ENCODE data around the gene ESYT1.
A peak's percentile ranks its signal among the peaks of the same experiment; 100 is the strongest.

ESYT1 gene

DNA sequence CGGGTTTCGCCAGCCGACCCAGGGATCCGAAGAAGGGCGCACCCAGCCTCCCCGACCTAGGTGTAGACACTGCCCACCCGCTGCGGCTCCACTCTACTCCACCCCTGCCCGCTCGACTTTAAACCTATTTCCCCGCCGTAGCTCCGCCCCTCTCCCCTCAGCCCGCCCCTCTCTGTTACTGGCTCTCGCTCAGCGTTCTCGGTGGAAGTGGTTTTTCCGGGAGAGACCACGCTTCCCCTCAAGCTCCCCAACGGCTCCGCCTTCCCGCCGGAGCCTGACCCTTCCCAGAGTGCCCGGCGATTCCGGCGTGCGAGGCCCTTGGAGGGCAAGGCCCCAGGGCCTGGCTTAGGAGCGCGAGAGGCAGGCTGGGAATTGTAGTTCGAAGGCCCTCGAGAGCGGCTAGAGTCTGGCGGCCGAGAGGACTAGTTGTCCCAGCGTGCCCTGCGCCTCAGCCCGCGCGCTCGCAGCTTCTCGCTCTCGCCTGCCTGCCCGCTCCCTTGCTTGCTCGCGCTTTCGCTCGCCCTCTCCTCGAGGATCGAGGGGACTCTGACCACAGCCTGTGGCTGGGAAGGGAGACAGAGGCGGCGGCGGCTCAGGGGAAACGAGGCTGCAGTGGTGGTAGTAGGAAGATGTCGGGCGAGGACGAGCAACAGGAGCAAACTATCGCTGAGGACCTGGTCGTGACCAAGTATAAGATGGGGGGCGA lies 23.8 kb upstream of the ESYT1 start, which contains the start of gene PA2G4:
PA2G4 (plus strand) TSS at position 451 of the 706 bp plus-strand sequence; CDS start at position 630, 179 bp downstream.
- DNase-seq = peak; percentile 99

DNA sequence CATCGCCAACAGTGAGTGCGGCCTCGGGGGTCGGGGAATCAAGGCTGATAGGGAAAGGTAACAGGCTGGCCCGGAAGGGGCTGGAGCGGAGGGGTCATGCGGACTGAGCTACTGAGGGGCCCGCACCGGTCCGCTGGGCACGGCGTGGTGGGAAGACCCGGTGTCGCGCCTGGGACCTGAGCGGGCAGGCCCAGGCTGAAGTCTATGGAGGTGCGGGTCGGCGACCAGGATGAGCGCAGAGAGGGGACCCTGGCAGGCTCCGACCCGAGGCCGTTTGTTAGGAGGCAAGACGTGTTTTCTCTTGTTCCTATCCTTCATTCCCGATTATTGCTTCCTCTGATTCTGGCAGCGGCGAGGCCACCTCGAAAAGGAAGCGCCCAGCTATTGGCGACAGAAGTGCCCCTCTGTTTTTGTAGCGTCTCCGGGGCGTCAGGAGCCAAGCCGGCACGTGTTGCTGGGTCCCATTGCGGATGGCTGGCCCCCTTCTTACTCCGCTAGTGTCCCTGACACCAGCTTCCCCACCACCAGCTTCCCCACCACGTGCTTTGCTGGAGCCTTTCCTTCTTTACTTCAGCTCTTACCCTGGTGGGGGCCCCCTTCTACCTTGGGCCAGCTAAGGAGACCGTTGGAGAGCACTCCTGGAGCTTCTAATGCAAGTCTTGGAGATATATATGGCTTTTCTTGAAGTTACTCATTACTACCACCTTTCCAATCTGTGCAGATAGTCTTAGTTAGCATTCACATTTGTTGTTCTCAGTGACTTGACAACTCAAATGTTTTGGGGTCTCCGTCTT lies 23.1 kb upstream of the ESYT1 start:
- DNase-seq = peak; percentile 59

DNA sequence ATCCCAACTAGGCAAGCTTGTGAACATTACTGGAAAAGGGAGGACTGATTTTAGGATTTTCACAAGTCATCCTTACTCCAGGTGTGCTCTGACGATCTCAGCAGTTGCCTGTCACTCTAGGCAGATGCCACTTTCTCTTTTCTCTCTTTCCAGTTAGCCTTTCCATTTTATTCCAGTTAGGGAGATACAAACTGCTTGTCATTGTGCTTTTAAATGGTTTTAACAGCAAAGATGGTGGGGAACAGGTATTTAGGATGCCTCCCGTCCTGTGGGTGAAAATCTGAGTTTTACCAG lies 22.5 kb upstream of the ESYT1 start:
- DNase-seq = no peak

DNA sequence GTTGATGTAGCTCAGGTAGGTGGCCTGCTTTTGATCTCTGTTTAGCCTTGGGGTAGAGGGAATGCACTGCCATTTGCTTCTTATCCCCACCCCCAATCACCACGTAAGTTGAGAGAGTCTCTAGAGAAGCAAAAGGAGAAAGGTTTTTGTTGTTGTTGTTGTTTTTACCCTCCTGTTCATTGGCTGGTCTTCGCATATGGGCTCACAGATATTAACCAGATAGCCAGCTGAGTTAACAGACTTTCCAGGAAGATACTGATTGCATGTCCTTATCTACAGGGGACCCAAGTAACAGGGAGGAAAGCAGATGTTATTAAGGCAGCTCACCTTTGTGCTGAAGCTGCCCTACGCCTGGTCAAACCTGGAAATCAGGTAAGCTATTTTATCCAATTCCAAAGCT lies 20.8 kb upstream of the ESYT1 start:
- DNase-seq = peak; percentile 69

DNA sequence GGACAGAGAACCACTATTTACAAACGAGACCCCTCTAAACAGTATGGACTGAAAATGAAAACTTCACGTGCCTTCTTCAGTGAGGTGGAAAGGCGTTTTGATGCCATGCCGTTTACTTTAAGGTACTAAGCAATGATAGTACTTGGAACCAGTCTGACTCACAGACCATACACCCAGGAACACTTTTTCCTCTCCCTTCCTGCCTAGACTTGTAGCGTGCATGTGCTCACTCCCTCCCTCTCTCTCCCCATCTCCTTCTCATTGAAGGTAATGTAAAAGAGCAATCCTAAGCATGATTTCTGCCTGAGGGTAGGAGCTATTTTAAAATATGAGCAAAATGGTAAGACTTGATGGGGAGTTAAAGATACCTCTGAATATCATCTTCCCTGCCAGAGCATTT lies 17.5 kb upstream of the ESYT1 start:
- DNase-seq = no peak

DNA sequence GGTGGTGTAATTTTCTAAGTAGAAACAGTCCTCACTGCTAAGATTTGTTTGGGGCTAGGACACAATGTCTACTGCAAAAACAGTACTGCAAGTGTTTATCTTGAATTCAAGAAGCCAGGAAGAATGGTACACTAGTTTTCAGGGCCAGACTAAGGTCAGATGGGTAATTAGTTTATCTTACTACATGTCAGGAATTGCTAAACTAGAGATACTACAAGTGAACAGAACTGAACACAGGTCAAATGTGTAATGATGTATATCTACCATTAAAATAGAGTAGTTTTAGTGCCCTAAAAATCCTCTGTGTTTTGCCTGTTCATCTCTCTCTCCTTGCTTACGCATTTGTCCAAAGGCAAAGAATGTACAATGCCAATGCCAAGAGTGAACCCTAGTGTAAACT lies 14.0 kb upstream of the ESYT1 start:
- DNase-seq = no peak

DNA sequence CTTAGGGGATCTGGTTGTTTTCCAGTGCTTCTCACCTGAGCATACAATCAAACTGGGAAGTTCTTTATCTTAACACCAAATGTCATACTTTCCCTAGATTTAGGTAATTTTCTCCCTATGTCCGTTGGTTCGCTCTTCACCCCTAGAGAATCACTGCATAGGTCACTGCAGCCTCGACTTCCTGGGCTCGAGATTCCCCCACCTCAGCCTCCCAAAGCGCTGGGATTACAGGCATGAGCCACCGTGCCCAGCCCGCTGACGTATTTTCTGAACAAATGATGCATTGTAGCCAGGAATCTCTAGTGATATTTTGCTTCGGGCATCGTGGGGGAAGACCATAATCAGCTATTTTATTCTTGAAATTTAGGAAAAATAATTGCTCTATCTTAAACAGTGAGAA lies 12.7 kb upstream of the ESYT1 start:
- DNase-seq = no peak

DNA sequence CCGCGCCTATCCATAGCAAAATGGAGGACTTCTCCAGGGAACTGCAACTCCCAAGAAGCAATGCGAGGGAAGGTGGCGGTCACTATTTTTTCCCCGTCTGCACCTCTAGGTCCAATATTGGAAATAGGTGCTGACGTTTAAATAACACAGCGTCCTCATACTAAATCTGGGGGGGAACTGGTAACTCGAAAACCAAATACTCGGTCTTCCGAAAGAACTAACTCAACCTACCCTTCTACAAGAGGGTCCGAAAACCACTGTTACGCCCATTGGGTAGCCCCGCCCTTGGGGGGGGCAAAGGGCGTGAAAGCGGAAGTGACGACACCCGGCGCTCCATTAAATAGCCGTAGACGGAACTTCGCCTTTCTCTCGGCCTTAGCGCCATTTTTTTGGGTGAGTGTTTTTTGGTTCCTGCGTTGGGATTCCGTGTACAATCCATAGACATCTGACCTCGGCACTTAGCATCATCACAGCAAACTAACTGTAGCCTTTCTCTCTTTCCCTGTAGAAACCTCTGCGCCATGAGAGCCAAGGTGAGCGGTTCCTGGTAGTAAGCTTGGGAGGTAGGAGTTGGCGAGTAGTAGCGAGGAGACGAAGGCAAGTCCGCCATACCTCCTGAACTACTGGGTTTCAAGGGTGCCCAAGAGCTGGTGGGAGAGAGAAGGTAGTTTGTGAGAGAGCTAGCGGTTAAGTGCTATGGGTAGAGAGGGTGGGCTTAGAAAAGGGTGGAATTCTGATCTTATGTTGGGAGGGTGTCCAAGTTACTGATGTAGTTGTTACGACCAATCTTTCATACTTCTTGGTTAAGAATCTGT lies 11.6 kb upstream of the ESYT1 start, which contains the start of gene RPL41:
RPL41 (plus strand) TSS at position 367 of the 815 bp plus-strand sequence.
- peak; percentile 97 for DNase-seq

DNA sequence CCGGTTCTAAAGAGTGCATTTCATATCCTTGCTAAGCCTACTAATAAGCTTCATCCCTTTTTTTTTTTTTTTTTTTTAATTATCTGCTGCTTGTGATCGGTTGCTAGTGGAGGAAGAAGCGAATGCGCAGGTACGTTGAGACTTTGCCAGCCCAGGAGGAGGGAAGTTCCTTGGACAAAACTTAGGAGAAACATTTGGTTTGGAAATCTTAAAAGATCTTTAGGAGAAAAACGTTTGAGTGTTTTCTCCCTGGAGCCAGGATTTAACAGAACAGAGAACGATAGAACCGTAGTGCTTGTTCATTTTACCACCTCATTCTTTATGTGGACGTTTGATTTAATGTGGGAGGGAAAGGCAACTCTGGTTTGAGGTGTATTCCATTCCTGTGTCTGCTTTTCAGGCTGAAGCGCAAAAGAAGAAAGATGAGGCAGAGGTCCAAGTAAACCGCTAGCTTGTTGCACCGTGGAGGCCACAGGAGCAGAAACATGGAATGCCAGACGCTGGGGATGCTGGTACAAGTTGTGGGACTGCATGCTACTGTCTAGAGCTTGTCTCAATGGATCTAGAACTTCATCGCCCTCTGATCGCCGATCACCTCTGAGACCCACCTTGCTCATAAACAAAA lies 10.9 kb upstream of the ESYT1 start:
- peak; percentile 48 for DNase-seq

DNA sequence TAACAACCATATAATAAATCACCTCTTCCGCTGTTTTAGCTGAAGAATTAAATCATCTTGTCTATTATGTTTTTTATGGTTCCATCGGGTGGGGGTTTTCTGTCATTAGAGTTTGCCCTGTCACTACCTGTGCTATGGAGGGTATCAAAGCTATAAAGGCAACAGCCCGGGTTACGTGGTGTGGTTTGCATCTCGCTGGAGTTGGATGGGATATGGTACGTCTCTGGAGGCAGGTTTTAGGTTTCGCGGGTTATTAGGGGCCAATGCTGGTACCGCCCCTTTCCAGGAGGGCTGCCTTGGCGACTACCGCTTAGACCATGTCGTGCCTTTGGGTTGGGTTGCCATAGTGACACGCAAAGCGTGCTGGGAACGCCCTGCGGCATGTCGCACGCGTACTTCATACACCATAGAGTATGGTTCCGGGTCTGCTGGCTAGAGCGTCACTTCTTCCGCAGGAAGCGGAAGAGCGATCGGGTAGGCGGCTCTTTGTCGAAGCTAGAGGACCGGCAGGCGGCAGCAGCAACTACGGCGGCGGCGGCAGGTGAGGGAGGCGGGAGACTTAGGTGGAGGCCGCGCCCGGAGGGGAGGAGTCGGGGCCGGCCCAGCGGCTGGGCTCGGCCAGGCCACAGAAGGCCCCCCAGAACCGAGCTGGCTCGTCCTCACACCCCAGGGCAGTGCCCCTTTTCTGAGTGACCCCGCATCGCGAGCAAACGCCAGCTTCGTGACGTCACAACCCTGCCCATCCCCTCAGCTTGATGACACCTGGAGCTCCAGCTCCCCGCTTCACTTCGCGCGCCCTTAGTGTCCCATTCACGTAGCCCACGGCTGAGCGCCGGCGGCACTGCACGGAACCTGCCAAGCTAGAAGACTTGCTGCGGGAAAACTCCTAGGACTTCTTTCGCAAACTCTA lies 10.0 kb upstream of the ESYT1 start, which contains the start of gene ZC3H10:
ZC3H10 (plus strand) TSS at position 489 of the 910 bp plus-strand sequence. CDS start 2,297 bp downstream, outside the sequence.
- DNase-seq = peak; percentile 99

DNA sequence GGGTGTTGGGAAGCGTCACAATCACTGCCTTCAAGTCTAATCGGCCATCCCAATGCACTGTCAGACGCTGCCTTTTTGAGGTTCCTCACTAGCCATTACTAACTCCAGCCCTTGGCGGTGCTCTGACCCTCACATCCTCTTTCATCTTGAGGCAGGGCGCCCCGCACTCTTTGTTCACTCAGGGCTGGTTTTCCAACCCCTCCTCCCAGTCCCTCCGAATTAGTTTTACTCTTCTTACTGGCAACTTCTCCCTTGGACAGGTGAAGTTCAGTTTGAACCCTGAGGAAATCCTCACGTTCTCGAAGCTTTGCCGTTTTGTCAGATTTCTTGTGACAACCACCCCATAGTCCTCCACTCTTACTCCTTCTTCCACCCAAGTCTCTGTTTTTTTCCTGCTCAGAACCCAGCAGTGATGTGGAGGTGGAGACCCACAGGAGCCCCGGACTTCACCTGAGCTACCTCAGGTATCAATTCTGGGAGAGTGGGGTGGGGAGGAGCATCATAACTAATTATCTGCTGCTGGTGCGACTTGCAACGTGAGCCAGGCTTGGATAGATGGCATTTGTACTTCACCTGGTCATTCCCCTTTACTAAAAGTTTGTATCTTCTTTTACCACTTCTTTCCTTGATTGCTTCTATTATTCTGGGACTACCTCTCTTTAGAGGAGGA lies 9.2 kb upstream of the ESYT1 start:
- DNase-seq = no peak

DNA sequence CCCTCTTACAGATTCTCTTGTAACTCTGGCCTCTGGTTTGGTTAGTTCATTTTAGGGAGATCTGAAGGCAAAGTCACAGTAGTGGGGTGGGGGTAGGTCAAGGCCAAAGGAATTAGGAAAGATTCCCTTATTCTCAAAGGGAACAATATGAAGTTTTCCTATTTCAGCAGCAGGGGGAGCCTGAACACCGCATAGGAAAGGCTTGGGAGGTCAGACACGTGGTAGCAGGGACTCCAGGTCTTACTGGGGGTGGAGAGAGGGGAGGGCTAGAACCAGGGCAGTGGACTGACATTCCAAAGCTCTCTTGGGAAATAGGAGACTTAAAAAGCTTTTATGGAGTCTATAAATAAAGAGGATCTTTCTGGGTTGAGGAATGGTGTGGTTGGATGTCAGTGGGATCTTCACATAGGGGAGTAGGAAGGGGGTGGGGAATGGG lies 8.7 kb upstream of the ESYT1 start:
- peak; percentile 93 for DNase-seq

DNA sequence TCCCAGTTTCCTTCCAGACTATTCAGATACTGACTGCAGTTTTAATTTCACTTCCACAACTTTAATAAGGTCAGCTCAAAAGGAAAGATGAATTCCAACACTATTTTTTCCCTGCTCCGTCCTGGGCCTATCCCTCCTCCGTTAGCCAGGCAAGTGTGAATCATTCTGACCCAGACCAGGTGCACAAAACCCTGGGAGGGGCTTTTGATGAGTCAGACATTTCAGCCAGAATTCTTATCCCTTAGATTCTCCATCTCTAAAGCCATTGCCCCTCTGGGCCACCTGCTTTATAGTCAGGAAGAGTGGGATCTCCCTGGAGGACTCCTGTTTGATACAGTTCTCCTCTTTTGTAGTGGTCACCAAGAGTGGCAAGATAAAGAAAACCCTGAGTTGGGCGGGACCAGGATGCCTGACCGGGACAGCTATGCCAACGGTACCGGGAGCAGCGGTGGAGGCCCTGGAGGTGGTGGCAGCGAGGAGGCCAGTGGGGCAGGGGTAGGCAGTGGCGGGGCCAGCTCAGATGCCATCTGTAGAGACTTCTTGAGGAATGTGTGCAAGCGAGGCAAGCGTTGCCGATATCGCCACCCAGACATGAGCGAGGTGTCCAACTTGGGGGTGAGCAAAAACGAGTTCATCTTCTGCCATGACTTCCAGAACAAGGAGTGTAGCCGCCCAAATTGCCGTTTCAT lies 7.8 kb upstream of the ESYT1 start:
- DNase-seq = no peak

DNA sequence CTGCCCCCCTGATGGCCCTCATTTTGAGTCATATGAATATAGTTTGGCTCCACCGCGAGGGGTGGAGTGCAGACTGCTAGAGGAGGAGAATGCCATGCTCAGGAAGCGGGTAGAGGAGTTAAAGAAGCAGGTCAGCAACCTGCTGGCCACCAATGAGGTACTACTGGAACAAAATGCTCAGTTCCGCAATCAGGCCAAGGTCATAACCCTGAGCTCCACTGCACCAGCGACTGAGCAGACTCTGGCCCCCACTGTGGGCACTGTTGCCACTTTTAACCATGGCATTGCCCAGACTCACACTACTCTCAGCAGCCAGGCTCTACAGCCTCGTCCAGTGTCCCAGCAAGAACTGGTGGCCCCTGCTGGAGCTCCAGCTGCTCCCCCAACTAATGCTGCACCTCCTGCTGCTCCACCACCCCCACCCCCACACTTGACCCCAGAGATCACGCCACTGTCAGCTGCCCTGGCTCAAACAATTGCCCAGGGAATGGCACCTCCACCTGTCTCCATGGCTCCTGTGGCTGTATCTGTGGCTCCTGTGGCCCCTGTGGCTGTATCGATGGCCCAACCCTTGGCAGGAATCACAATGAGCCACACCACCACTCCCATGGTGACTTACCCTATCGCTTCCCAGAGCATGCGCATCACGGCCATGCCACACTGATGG lies 6.7 kb upstream of the ESYT1 start:
- no peak for DNase-seq

DNA sequence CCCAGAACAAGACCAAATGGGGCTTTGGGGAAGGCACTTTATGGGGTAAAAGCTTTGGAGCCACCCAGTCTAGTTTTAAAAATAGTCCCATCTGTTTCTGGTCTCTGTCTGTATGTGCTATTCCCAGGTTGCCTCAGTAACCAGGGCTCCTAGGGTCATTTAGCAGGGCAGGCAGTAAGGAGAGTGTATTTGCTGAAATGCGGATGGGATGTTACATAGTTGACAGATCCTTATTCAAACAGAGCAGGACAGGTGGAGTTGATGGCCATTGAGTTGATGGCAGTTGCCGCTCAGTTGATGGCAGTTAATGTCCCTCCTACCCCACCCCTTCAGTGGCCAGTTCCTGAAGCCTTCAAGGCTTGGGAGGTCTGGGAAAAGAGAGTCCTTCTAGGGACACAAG lies 5.4 kb upstream of the ESYT1 start:
- DNase-seq = no peak

DNA sequence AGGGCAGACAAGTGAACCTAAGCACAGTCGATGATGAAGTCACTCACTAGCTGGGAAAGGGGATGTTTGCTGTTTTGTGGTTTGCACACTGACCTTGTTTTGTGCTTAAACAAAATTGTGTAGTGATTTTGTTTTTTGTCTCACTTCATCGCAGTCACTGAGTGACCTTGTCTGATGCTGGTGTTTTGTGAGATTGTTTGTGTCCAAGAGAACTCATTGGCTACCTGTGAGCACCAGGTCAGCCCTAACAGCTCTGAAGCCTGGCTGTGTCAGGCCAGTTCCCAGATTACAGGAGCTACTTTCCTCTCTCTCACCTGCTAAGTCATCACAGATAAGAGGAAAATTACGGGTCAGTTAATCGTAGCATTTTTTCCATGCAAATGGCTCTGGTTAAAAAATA lies 3.9 kb upstream of the ESYT1 start:
- DNase-seq = no peak

DNA sequence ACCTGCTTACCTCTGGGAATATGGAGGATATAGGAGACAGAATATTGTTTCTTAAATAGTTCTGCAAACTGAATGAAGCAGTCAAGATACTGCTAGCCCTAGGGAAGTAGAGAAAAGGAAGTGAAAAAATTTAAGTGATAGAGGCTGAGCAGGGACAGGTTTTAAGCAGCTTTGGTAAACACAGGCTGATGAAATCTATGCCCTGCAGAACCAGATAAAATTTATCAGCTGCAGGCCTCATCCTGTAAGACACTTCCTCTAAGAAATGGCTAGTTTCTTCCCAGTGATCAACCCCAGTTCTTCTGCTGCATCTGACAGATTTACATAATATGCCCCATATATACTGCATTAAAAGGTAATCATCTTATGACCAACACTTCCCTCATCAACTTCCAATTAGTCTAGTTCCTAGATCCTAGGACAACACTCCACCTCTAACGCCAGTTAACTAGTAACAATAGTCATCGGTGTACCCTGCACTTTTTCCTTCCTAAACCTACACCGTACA lies 1.3 kb upstream of the ESYT1 start:
- DNase-seq = peak; percentile 79

DNA sequence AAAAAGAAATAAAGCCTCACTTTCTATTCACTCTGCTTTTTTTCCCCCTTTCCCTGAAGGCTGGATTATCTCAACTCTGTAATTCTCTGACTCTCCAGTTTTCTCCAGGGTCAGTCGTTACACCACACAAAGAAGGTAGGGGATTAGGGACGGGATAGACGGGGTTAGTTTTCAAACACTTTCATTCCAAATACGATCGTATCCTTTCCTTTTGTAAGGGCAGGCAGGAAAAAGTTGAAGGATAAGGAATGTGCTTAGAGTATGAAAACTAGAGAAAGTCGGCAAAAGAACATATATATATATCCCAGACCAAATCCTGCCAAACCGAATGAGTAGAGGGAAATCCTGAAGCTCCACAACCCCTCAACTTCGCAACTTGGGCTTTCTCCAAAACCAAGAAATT lies 581 bp upstream of the ESYT1 start:
- no peak for DNase-seq

DNA sequence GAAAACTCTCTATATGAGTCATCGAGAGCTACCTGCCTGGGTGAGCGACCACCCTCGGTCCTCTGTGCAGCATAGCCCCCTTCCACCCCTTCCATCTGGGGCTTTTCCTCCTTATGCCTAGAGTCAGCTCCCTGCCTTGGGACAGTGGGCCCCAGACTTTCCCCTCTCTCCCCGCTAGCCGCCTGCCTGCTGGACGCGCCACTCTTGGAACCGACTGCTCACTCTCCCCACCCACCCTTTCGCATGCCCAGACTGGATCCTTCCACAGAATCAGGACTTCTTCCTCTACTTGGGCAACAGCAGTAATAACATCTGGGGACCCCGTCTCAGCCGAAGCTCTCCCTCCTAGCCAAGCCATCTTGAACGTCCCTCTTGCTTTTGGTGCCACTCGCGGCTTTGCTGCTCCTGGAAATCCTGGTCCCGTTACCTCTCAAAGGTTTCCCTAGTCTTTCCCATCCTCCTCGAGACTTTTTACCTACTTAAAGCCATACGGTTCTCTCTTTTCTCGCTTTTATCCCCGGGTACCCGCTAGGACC lies 671 bp downstream of the ESYT1 start:
- DNase-seq = no peak

All from hematopoietic multipotent progenitor cell treated with erythropoietin and hydrocortisone succinate and interleukin-3 and kit ligand, for 8 days (in vitro differentiated cells).